SK-N-SH (cell line): ENCODE measurements around the gene ALKBH8. TPM values are rescaled to one million over a fixed set of nuclear protein-coding genes. Genes with fewer than 3 reads are reported as not detected.
A peak's percentile ranks its signal among the peaks of the same experiment; 100 is the strongest.

Experiments used
- CTCF ChIA-PET: fragments of 300-600, 350-600 bp; formaldehyde crosslinking; extraction: SDS; loops from one replicate; lab custom pipeline; 2021; lab: Yijun Ruan, JAX
- POLR2A ChIA-PET: fragments of 350-600 bp; sonication (Branson Sonifier 250); formaldehyde crosslinking; extraction: SDS; loops from one replicate; lab custom pipeline; 2020; ENCODE audit warnings: antibody characterized with exemption, inconsistent platforms; lab: Yijun Ruan, JAX
- DNase-seq: peaks from one replicate; pipeline ENCODE4 v3.0.0; 2012
- H2AFZ ChIP-seq: fragments of 200-600 bp; sonication (generic); 2 replicates; pipeline ENCODE4 v1.8.1; 2016; ENCODE audit warnings: antibody characterized with exemption, mild to moderate bottlenecking, low read depth
- H3F3A ChIP-seq: fragments of 200-600 bp; sonication (generic); replicated peaks from 2 replicates; pipeline ENCODE3; 2016; ENCODE audit warnings: antibody characterized with exemption, mild to moderate bottlenecking; ENCODE audit not compliant: insufficient read depth
- H3K27ac ChIP-seq, 2 experiments: fragments of 200-500 bp in 1 of 2; fragments of 200-600 bp in 1 of 2; sonication (Bioruptor generic) in 1 of 2; sonication (generic), shearing (Covaris generic) in 1 of 2; 2 replicates each; pipeline versions ENCODE4 v1.5.1 to v1.6.1; 2014 to 2016; ENCODE audit warnings: low read depth in 2 of 2, inconsistent platforms in 1 of 2, low read length in 1 of 2, mild to moderate bottlenecking in 1 of 2, mixed read lengths in 1 of 2
- H3K27me3 ChIP-seq: fragments of 200-600 bp; sonication (generic), shearing (Covaris generic); 2 replicates; pipeline ENCODE4 v1.6.1; 2016; ENCODE audit warnings: mixed run types; ENCODE audit not compliant: insufficient read depth
- H3K36me3 ChIP-seq, 2 experiments: fragments of 200-500 bp in 1 of 2; fragments of 200-600 bp in 1 of 2; sonication (Bioruptor generic) in 1 of 2; sonication (generic) in 1 of 2; replicated peaks in 1 of 2; 2 replicates each; pipeline versions ENCODE3 to v1.5.1; 2014 to 2016; ENCODE audit warnings: low read length in 1 of 2, mild to moderate bottlenecking in 1 of 2; ENCODE audit not compliant: insufficient read depth in 2 of 2, control insufficient read depth in 1 of 2
- H3K4me1 ChIP-seq, 2 experiments: fragments of 200-500 bp in 1 of 2; fragments of 200-600 bp in 1 of 2; sonication (Bioruptor generic) in 1 of 2; sonication (generic), shearing (Covaris generic) in 1 of 2; 2 replicates each; pipeline versions ENCODE4 v1.5.1 to v1.6.1; 2014 to 2016; ENCODE audit warnings: low read depth in 1 of 2, low read length in 1 of 2, mixed run types in 1 of 2; ENCODE audit not compliant: insufficient read depth in 2 of 2, control insufficient read depth in 1 of 2
- H3K4me2 ChIP-seq: fragments of 200-600 bp; sonication (generic), shearing (Covaris generic); 2 replicates; pipeline ENCODE4 v1.6.1; 2017; ENCODE audit warnings: mixed run types
- H3K4me3 ChIP-seq, 2 experiments: fragments of 200-500 bp in 1 of 2; fragments of 200-600 bp in 1 of 2; sonication (Bioruptor generic) in 1 of 2; sonication (generic), shearing (Covaris generic) in 1 of 2; 2 replicates each; pipeline versions ENCODE4 v1.5.1 to v1.8.1; 2014 to 2016; ENCODE audit warnings: low read depth in 2 of 2, inconsistent platforms in 1 of 2, low read length in 1 of 2, mild to moderate bottlenecking in 1 of 2, mixed read lengths in 1 of 2, moderate library complexity in 1 of 2
- H3K79me2 ChIP-seq: fragments of 200-600 bp; sonication (generic); 2 replicates; pipeline ENCODE4 v1.8.1; 2017; ENCODE audit warnings: mild to moderate bottlenecking; ENCODE audit not compliant: insufficient read depth
- H3K9ac ChIP-seq: fragments of 200-600 bp; sonication (generic); 2 replicates; pipeline ENCODE4 v1.6.1; 2017; ENCODE audit warnings: mixed run types
- H3K9me2 ChIP-seq: fragments of 200-600 bp; sonication (generic); 2 replicates; pipeline ENCODE4 v1.6.1; 2017; ENCODE audit warnings: mixed run types
- H3K9me3 ChIP-seq: fragments of 200-600 bp; sonication (generic); 2 replicates; pipeline ENCODE4 v1.6.1; 2017; ENCODE audit warnings: mixed run types, mild to moderate bottlenecking, moderate library complexity
- H4K20me1 ChIP-seq: fragments of 200-600 bp; sonication (generic); 2 replicates; pipeline ENCODE4 v1.6.1; 2017; ENCODE audit warnings: mild to moderate bottlenecking, mixed run types; ENCODE audit not compliant: insufficient read depth
- EZH2phosphoT487 ChIP-seq: fragments of 200-600 bp; sonication (generic); IDR thresholded peaks from 2 replicates; pipeline ENCODE4 v1.6.1; 2017; ENCODE audit warnings: low read depth, mixed run types, mild to moderate bottlenecking, antibody characterized with exemption, moderate library complexity, borderline replicate concordance
- FOSL2 ChIP-seq: IDR thresholded peaks from 2 replicates; pipeline ENCODE4 v1.4.0; 2012; ENCODE audit warnings: low read depth, mild to moderate bottlenecking, moderate library complexity, borderline replicate concordance
- FOXM1 ChIP-seq: IDR thresholded peaks from 2 replicates; pipeline ENCODE4 v1.4.0; 2012; ENCODE audit warnings: low read depth, mild to moderate bottlenecking
- GABPA ChIP-seq: IDR thresholded peaks from 2 replicates; pipeline ENCODE4 v1.4.0; 2012; ENCODE audit warnings: low read depth, mild to moderate bottlenecking
- GATA2 ChIP-seq: sonication (generic); formaldehyde crosslinking; IDR thresholded peaks from 2 replicates; pipeline ENCODE4 v1.5.0; 2020; ENCODE audit warnings: mild to moderate bottlenecking, missing genetic modification reagents
- MEF2A ChIP-seq: IDR thresholded peaks from 2 replicates; pipeline ENCODE4 v1.4.0; 2012; ENCODE audit warnings: low read depth, borderline replicate concordance
- PBX3 ChIP-seq: IDR thresholded peaks from 2 replicates; pipeline ENCODE4; 2012
- RCOR1 ChIP-seq: fragments of 150-350 bp; IDR thresholded peaks from 2 replicates; pipeline ENCODE4 v1.6.1; 2017; ENCODE audit warnings: antibody characterized with exemption, low read length
- RXRA ChIP-seq: IDR thresholded peaks from 2 replicates; pipeline ENCODE4 v1.4.0; 2012; ENCODE audit warnings: low read depth, mild to moderate bottlenecking, borderline replicate concordance
- TAF1 ChIP-seq: IDR thresholded peaks from 2 replicates; pipeline ENCODE4 v1.6.1; 2012; ENCODE audit warnings: low read depth, mild to moderate bottlenecking, low read length, moderate library complexity, borderline replicate concordance
- TEAD4 ChIP-seq: IDR thresholded peaks from 2 replicates; pipeline ENCODE4 v1.4.0; 2012; ENCODE audit warnings: mild to moderate bottlenecking, borderline replicate concordance; ENCODE audit not compliant: insufficient read depth
- USF1 ChIP-seq: IDR thresholded peaks from 2 replicates; pipeline ENCODE4 v1.4.0; 2012; ENCODE audit warnings: low read depth, borderline replicate concordance
- WGBS: methylation state at CpG from one replicate; pipeline ENCODE4 v1.1.6; 2017; ENCODE audit warnings: low lambda C conversion rate; 5-methylcytosine and 5-hydroxymethylcytosine counted together
- polyA plus RNA-seq, 3 experiments: library from polyadenylated mRNA; depleted of rRNA; stranded (reverse); fragments of >200 nt; gene quantifications; 2 replicates each; pipeline ENCODE4 v1.2.3, GENCODE V29; 2012
- TF ChIP-seq, protein P1 (sequence below): fragments of 150-350 bp; IDR thresholded peaks from 2 replicates; pipeline ENCODE4 v1.6.1; 2016; ENCODE audit warnings: mild to moderate bottlenecking, low read depth, low read length
- TF ChIP-seq, protein P2 (sequence below): fragments of 150-350 bp; IDR thresholded peaks from 2 replicates; pipeline ENCODE4 v1.6.1; 2017; ENCODE audit warnings: antibody characterized with exemption, low read length, low read depth, borderline replicate concordance

The ALKBH8 gene
- polyA plus RNA-seq, 1 of the 3 experiments (the other 2 are of a cell fraction) = 2.4 TPM

DNA sequence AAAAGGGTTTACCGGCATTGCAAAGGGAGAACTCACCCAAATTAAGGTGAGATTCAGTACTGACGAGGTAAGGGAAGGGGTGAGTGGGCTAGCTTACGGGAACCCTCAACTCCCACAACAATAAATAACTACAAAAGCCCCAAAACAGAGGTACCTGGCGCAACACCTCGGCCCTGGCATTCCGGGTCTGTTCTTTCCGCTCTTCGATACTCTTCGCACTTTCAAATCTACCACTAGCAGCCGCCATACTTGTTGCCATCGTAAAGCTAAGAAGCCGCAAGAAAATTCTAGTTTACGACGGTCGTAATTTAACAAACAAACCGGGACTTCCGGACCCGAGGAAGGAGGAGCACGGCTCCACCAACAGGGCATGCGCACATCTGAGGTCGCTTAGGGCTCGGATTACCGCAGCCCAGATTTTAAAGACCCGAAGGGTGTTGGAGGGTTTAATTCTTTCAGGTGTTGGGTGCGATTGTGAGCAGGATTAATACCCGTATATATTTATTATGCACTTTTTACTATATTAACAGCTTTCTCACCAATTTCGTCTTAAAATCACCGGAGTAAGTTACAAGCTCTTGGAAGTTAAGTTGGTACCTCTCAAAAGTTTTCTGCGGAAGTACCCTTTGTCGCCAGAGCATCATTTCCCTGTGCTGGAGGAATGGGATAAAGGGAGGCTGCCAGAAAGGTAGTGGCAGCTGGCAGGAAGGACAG lies 107.8 kb downstream of the ALKBH8 start, which contains the start of gene CWF19L2 (continued):
- TF ChIP-seq, protein P1, sequence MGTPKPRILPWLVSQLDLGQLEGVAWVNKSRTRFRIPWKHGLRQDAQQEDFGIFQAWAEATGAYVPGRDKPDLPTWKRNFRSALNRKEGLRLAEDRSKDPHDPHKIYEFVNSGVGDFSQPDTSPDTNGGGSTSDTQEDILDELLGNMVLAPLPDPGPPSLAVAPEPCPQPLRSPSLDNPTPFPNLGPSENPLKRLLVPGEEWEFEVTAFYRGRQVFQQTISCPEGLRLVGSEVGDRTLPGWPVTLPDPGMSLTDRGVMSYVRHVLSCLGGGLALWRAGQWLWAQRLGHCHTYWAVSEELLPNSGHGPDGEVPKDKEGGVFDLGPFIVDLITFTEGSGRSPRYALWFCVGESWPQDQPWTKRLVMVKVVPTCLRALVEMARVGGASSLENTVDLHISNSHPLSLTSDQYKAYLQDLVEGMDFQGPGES = no peak
- TF ChIP-seq FOSL2 (no peak), EZH2phosphoT487 (no peak), RCOR1 (0 out of 2 replicates have a peak, but pooled peaks have one; percentile 6), MEF2A (no peak), USF1 (no peak), GATA2 (no peak), GABPA (peak; percentile 74), FOXM1 (no peak)

- peak overlapping the region; percentile 81 for H3K9ac ChIP-seq
- H3K27me3 ChIP-seq = no peaks in the 10 kb centered on the region
These were observed 108.4 kb downstream of the ALKBH8 start for GRCh38 chr11:107457205-107457557.

More at GRCh38 chr11:107457205-107457557, 108.4 kb downstream of the ALKBH8 start:
- no peaks in the 10 kb centered on the region for H4K20me1 ChIP-seq
- H3K9me3 ChIP-seq = no peaks in the 10 kb centered on the region
- TF ChIP-seq PBX3 (no peak), EZH2phosphoT487 (no peak), TEAD4 (no peak), RXRA (no peak), TAF1 (no peak)
- TF ChIP-seq, protein P2, sequence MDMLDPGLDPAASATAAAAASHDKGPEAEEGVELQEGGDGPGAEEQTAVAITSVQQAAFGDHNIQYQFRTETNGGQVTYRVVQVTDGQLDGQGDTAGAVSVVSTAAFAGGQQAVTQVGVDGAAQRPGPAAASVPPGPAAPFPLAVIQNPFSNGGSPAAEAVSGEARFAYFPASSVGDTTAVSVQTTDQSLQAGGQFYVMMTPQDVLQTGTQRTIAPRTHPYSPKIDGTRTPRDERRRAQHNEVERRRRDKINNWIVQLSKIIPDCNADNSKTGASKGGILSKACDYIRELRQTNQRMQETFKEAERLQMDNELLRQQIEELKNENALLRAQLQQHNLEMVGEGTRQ = no peak
- H3K79me2 ChIP-seq = peaks cover 21% of the 10 kb centered on the region
- H2AFZ ChIP-seq = peak overlapping the region; percentile 94
- peaks cover 6% of the 10 kb centered on the region for H3F3A ChIP-seq
- H3K9me2 ChIP-seq = no peaks in the 10 kb centered on the region
- H3K27ac ChIP-seq = peak overlapping the region; percentile 51 to 59; a peak in 3 of 4 replicates
- peaks cover 4 to 18% of the 10 kb centered on the region in 2 experiments; a peak in 3 of 4 replicates for H3K4me1 ChIP-seq
- 1% methylated on average over 6 of the region's 6 CpGs for WGBS
- ChIA-PET CTCF (interaction anchor here (1.5 kb wide), 1 partner anchor 232 kb away, joined by 3 read pairs; no protein-coding TSS in a partner anchor), POLR2A (no interaction called here)
- H3K4me2 ChIP-seq = peak overlapping the region; percentile 72
- DNase-seq = peak; percentile 15
- peaks cover 13 to 24% of the 10 kb centered on the region in 2 experiments for H3K36me3 ChIP-seq
- peak overlapping the region; percentile 87 to 97 for H3K4me3 ChIP-seq
